ENCODE results near the gene CDCP1.

DNA sequence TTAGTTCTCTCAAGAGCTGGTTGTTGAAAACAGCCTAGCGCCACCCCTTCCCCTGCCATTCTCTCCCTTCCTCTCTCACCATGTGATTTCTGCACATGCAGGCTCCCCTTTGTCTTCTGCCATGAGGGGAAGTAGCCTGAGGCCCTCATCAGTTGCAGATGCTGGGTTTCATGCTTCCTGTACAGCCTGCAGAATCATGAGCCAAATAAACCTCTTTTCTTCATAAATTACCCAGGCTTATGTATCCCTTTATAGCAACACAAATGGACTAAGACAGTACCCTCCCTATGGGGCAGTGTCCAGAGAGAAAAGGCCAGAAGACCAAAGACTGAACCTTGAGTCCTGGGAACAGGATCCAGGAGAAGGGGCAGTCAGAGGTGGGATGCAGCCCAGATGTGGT lies 65.4 kb downstream of the CDCP1 start:
- TF ChIP-seq CTCF (IDR thresholded peaks at IDR 0.05) (no peak), POLR2A (IDR thresholded peaks at IDR 0.05) (no peak)

Measured in right lobe of liver (tissue), 4 donors.